CD14-positive monocyte (primary cell): ENCODE measurements around the gene NKAIN2. TPM values are rescaled to one million over a fixed set of nuclear protein-coding genes. Genes with fewer than 3 reads are reported as not detected.

Experiments
- DNase-seq, 3 donors: peaks; one replicate each; pipeline ENCODE4 v3.0.0-alpha.2; 2011 to 2022
- H2AFZ ChIP-seq: 2 replicates; pipeline ENCODE4 v1.6.0; 2012; ENCODE audit warnings: mild to moderate bottlenecking, low read depth, low read length, inconsistent platforms; ENCODE audit not compliant: insufficient read depth, poor library complexity, severe bottlenecking
- H3K27ac ChIP-seq, 2 donors: 1 replicate in 1 of 2; 2 replicates in 1 of 2; pipeline ENCODE4 v1.5.1; 2012 to 2013; ENCODE audit warnings: low read length in 2 of 2, control low read depth in 1 of 2, inconsistent platforms in 1 of 2, low read depth in 1 of 2, mild to moderate bottlenecking in 1 of 2
- H3K27me3 ChIP-seq, 2 donors: one replicate each; pipeline versions ENCODE4 v1.6.0 to v1.6.1; 2011 to 2013; ENCODE audit warnings: low read length in 2 of 2; ENCODE audit not compliant: control insufficient read depth in 2 of 2, insufficient read depth in 2 of 2
- H3K36me3 ChIP-seq, 2 donors: replicated peaks in 1 of 2; 1 replicate in 1 of 2; 2 replicates in 1 of 2; pipeline versions ENCODE4 v1.5.1 to v1.6.1; 2012 to 2013; ENCODE audit warnings: low read length in 2 of 2, control low read depth in 1 of 2, inconsistent platforms in 1 of 2, mild to moderate bottlenecking in 1 of 2; ENCODE audit not compliant: insufficient read depth in 2 of 2, control insufficient read depth in 1 of 2
- H3K4me1 ChIP-seq, 2 donors: 1 replicate in 1 of 2; 2 replicates in 1 of 2; pipeline versions ENCODE4 v1.5.1 to v1.6.1; 2012 to 2013; ENCODE audit warnings: low read length in 2 of 2, control low read depth in 1 of 2, inconsistent platforms in 1 of 2, mild to moderate bottlenecking in 1 of 2, moderate library complexity in 1 of 2; ENCODE audit not compliant: insufficient read depth in 2 of 2, control insufficient read depth in 1 of 2
- H3K4me2 ChIP-seq: replicated peaks from 2 replicates; pipeline ENCODE3; 2012; ENCODE audit warnings: low read length, moderate library complexity, mild to moderate bottlenecking; ENCODE audit not compliant: poor library complexity, severe bottlenecking; ENCODE audit errors: extremely low read depth
- H3K4me3 ChIP-seq, 3 experiments: fragments of 200-600 bp in 1 of 3; sonication (generic) in 1 of 3; replicated peaks in 1 of 3; 1 replicate in 2 of 3; 2 replicates in 1 of 3; pipeline ENCODE4 v1.5.1; 2011 to 2013; ENCODE audit warnings: low read length in 3 of 3, mild to moderate bottlenecking in 3 of 3, control low read depth in 2 of 3, low read depth in 2 of 3, inconsistent platforms in 1 of 3, moderate library complexity in 1 of 3
- H3K79me2 ChIP-seq: 2 replicates; pipeline ENCODE4 v1.6.0; 2012; ENCODE audit warnings: mild to moderate bottlenecking, control low read depth, inconsistent platforms, low read length, moderate library complexity; ENCODE audit not compliant: insufficient read depth
- H3K9ac ChIP-seq: 2 replicates; pipeline ENCODE4 v1.6.0; 2017; ENCODE audit warnings: low read length, mild to moderate bottlenecking; ENCODE audit not compliant: insufficient read depth, poor library complexity, severe bottlenecking
- H3K9me3 ChIP-seq, 2 donors: replicated peaks in 1 of 2; 1 replicate in 1 of 2; 2 replicates in 1 of 2; pipeline versions ENCODE4 v1.5.1 to v1.6.1; 2012 to 2013; ENCODE audit warnings: low read length in 2 of 2, control low read depth in 1 of 2; ENCODE audit not compliant: control insufficient read depth in 1 of 2, insufficient read depth in 1 of 2
- H4K20me1 ChIP-seq: 2 replicates; pipeline ENCODE4 v1.6.0; 2012; ENCODE audit warnings: mild to moderate bottlenecking, low read length, control low read depth, moderate library complexity; ENCODE audit not compliant: insufficient read depth
- H3K27ac Mint-ChIP-seq, 7 donors: one replicate each; pipeline ENCODE4 v1.8.0; 2020; ENCODE audit warnings: mild to moderate bottlenecking in 7 of 7, mixed read lengths in 7 of 7, moderate library complexity in 6 of 7, inconsistent platforms in 2 of 7
- H3K27me3 Mint-ChIP-seq, 3 donors: one replicate each; pipeline ENCODE4 v1.8.0; 2021 to 2022; ENCODE audit warnings: low read depth in 3 of 3, mild to moderate bottlenecking in 3 of 3, mixed read lengths in 3 of 3, moderate library complexity in 3 of 3, inconsistent platforms in 1 of 3
- H3K36me3 Mint-ChIP-seq, 2 donors: one replicate each; pipeline ENCODE4 v1.8.0; 2020; ENCODE audit warnings: mixed read lengths in 2 of 2, inconsistent platforms in 1 of 2, mild to moderate bottlenecking in 1 of 2
- H3K4me1 Mint-ChIP-seq: one replicate; pipeline ENCODE4 v1.8.0; 2020; ENCODE audit warnings: mild to moderate bottlenecking, mixed read lengths
- H3K4me3 Mint-ChIP-seq, 2 donors: one replicate each; pipeline ENCODE4 v1.8.0; 2020; ENCODE audit warnings: mild to moderate bottlenecking in 2 of 2, mixed read lengths in 2 of 2, moderate library complexity in 1 of 2
- H3K9me3 Mint-ChIP-seq, 7 donors: one replicate each; pipeline ENCODE4 v1.8.0; 2020 to 2022; ENCODE audit warnings: mixed read lengths in 7 of 7, mild to moderate bottlenecking in 6 of 7, moderate library complexity in 6 of 7, inconsistent platforms in 2 of 7
- WGBS: methylation state at CpG from one replicate; pipeline ENCODE4 v1.1.5; 2013; ENCODE audit warnings: missing lambda C conversion rate; ENCODE audit not compliant: insufficient coverage; 5-methylcytosine and 5-hydroxymethylcytosine counted together
- intact Hi-C, 2 donors: fragments of 100-400 bp; cut with micrococcal nuclease; formaldehyde crosslinking; loops; one replicate each; pipeline versions ENCODE4 v1.15.0 to v1.15.1; 2023
- polyA plus RNA-seq, 3 donors: library from polyadenylated mRNA; depleted of rRNA in 1 of 3; unstranded in 2 of 3; stranded (reverse) in 1 of 3; fragments of 300-500 nt in 2 of 3; fragments of >200 nt in 1 of 3; fragmentation: Illumina TruSeq in 2 of 3; gene quantifications; 1 replicate in 2 of 3; 2 replicates in 1 of 3; pipeline ENCODE4 v1.2.3, GENCODE V29; 2012 to 2021
- TF ChIP-seq, protein P1 (sequence below): fragments of 200-600 bp; IDR thresholded peaks from one replicate; pipeline ENCODE4 v1.8.0; 2022; ENCODE audit warnings: antibody characterized with exemption, mild to moderate bottlenecking

The NKAIN2 gene
- polyA plus RNA-seq, 3 donors, result not detected

DNA sequence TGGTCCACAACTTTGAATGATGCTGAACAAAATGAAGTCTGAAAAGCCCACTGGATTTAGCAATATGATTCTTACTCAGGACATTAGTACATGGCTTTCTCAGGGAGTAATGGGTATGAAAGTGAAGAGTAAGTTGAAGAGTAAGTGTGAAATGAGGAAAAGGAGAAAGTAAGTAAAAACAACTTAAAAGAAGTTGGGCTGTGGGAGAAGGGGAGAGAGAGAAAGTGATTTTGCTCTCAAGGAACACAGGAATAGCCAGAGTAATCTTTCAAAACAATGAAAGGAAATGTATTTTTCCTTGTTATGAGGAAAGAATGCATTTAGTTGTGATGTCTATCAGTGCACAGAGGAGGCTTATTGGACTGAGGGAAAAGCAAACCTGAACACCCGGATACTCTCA, 39.8 kb upstream of the NKAIN2 start:
- Histone ChIP-seq H3K9ac (no peak overlapping the region), H3K79me2 (no peaks in the 10 kb centered on the region), H3K4me3 (no peak overlapping the region), H3K27me3 (no peaks in the 10 kb centered on the region), H2AFZ (no peak overlapping the region), H3K4me1 (no peaks in the 10 kb centered on the region), H3K9me3 (peaks cover 3 to 5% of the 10 kb centered on the region in 2 donors), H4K20me1 (no peaks in the 10 kb centered on the region), H3K36me3 (no peaks in the 10 kb centered on the region), H3K4me2 (no peak overlapping the region), H3K27ac (no peak overlapping the region)
- Mint-ChIP-seq H3K36me3 (no peaks in the 10 kb centered on the region), H3K4me3 (no peak overlapping the region), H3K9me3 (peaks cover 0 to 15% (median 7%) of the 10 kb centered on the region in 7 donors), H3K4me1 (no peaks in the 10 kb centered on the region), H3K27me3 (no peaks in the 10 kb centered on the region), H3K27ac (no peak overlapping the region)
- TF ChIP-seq, protein P1, sequence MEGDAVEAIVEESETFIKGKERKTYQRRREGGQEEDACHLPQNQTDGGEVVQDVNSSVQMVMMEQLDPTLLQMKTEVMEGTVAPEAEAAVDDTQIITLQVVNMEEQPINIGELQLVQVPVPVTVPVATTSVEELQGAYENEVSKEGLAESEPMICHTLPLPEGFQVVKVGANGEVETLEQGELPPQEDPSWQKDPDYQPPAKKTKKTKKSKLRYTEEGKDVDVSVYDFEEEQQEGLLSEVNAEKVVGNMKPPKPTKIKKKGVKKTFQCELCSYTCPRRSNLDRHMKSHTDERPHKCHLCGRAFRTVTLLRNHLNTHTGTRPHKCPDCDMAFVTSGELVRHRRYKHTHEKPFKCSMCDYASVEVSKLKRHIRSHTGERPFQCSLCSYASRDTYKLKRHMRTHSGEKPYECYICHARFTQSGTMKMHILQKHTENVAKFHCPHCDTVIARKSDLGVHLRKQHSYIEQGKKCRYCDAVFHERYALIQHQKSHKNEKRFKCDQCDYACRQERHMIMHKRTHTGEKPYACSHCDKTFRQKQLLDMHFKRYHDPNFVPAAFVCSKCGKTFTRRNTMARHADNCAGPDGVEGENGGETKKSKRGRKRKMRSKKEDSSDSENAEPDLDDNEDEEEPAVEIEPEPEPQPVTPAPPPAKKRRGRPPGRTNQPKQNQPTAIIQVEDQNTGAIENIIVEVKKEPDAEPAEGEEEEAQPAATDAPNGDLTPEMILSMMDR, result no peak
- DNase-seq, result no peak
- intact Hi-C loops, result no loop called here
- no CpG with 5 or more reads among the region's 1 CpG for WGBS

DNA sequence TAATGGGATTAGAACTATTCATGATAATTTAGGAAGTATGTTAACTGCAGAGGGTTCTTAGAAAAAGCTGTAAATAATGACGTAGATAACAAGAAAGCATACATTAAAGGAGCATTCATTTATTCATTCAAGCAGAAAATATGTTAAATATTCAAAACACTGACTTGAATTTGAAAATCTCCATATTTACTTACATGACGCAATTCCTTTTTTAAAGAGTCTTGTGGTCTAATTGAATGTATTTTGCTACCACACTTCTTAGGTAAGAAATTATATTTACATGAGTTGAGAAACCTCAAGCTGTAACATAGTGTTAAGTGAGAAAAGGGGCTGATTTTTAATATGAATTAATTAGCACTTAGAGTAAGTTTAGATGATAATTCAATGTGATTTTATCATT, 38.9 kb upstream of the NKAIN2 start:
- intact Hi-C loops, result no loop called here
- Histone ChIP-seq H3K4me3 (no peak overlapping the region), H3K4me2 (no peak overlapping the region), H3K9ac (no peak overlapping the region), H3K4me1 (no peaks in the 10 kb centered on the region), H2AFZ (no peak overlapping the region), H4K20me1 (no peaks in the 10 kb centered on the region), H3K79me2 (no peaks in the 10 kb centered on the region), H3K36me3 (no peaks in the 10 kb centered on the region), H3K27ac (no peak overlapping the region), H3K27me3 (no peaks in the 10 kb centered on the region), H3K9me3 (peaks cover 3 to 5% of the 10 kb centered on the region in 2 donors)
- WGBS, result no CpG with 5 or more reads among the region's 2 CpGs
- Mint-ChIP-seq H3K27ac (no peak overlapping the region), H3K4me1 (no peaks in the 10 kb centered on the region), H3K36me3 (no peaks in the 10 kb centered on the region), H3K9me3 (peaks cover 0 to 10% (median 6%) of the 10 kb centered on the region in 7 donors), H3K4me3 (no peak overlapping the region), H3K27me3 (no peaks in the 10 kb centered on the region)
- TF ChIP-seq, protein P1, result no peak
- no peak for DNase-seq
